Measurements from ENCODE around the gene TRAF3IP1. TPM values are rescaled to one million over a fixed set of nuclear protein-coding genes. Genes with fewer than 3 reads are reported as not detected.
"Not testable (repeated sequence)": the region's sequence is repeated elsewhere in the genome, so short reads cannot be mapped to it uniquely, and the experiment has no call there.

The TRAF3IP1 gene
- polyA plus RNA-seq, 4 donors = 17.1 to 20.6 (median 20.1) TPM

DNA sequence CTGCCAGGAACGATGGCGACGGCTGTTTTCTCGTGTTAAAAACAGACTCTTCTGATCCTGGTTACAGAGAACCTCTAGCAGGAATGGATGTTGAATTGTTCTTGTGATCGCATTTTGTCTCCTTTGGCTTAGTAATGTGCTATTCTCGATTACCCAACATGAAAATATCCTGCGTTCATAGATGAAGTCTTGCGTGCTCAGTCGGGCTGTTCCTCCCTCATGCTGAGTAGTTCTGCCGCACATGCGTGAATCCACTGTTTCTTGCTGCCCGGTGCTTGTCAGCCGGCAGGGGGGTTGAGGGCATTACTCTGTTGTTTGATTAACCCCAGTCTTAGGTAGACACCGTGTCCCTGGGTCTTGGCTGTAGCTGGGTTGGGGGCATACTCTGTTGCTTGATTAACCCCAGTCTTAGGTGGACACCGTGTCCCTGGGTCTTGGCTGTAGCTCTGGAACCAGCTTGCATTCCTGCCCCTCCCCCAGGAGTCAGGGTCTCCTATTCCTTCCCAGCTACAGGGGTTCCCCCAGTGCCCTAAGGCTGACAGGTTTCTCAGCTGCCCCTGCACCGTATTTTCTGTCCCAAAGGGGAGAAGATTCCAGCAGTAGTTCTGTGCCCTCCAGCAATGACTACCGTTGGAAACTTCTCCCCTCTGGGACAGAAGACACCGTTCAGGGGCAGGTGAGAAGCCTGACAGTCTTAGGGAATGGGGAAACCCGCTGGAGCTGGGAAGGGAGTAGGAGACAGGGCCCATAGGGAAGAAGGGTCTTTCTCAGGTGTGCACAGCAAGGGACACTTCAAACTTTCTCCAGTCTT lies 84.3 kb downstream of the TRAF3IP1 start:
- no peak for DNase-seq (ENCODE audit: low read depth in 4 of 4, low spot score in 3 of 4)

DNA sequence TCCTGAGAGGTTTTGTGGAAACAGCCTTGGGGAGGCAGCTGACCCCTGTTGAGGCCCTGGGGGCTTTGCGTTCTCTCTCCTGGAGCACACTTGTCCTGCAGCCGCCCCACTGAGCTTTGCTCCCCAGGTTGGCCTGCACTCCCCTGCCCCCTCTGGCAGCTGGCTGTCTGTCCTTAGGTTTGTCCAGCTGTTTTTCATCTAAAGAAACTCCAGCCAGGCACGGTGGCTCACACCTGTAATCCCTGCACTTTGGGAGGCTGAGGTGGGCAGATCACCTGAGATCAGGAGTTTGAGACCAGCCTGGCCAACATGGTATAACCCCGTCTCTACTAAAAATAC lies 84.9 kb downstream of the TRAF3IP1 start:
- not testable (repeated sequence) for DNase-seq (ENCODE audit: low read depth in 4 of 4, low spot score in 3 of 4)

DNA sequence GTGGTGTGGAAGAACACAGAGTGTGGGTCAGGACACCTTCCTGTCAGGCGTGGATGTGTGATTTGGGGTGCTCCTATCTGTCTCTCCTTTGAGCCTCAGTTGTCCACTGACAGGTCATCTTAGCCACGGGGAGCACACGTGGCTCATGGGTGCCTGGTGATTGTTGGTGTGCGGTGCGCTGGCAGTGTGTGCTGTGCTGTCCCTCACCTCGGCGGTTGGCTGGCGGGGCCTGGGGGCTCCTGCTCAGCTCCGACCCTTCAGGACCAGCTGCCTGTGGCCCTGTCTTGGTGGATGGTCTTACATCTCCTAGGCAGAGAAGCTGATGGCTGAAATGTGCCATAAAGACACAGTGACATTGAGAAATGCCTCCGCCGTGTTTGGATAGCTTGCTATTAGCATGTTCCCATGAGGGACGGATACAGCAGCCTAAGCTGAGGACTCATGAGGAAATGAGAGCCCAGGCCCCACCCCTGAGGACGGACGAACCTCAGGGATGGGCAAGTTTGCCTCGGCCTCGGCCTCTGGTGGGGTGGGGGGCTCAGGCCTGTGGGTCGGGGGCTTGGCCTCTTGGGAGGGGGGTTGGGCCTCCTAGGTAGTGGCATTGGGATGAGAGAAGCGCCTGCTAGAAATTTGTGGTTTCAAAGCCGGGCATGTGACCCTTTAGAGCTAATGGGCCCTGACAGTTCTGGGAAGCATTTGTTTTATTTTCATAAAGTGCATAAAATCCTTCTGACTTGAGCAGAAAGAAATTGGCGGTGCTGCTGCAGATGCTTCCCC lies 86.1 kb downstream of the TRAF3IP1 start:
- DNase-seq (ENCODE audit: low read depth in 4 of 4, low spot score in 3 of 4) = no peak

DNA sequence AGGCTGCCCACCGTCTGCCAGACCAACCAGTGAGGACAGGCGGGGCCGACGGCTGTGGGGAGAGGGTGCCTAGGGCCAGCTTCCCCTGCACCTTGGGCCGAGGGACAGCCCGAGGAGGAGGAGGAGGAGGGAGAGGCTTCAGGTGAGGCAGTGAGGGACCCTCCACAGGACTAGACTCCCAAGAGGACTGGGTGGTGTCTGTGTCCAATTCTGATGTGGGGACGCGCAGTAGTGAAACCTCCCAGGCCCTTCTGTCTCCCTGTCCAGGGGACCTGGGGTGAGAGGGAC lies 86.6 kb downstream of the TRAF3IP1 start:
- DNase-seq (ENCODE audit: low read depth in 4 of 4, low spot score in 3 of 4) = no peak

DNA sequence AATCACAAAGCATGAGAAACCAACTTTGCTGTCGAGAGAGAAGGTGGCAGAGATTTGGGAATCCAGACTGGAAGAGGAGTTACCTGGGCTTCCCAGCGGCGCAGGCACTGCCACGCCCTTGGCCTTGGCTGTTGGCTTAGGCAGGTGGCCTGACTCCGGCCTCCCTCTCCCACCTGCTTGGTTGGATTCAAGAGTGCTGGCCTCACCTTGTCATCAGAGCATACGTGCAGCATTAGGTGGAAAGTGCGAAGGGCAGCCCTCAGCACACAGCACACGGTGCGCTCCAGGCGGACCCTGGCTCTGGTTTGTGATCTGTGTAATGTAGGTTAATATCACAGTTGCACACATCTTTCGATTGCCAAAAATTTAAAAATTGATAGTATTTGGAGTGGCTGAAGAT lies 87.2 kb downstream of the TRAF3IP1 start:
- DNase-seq (ENCODE audit: low read depth in 4 of 4, low spot score in 3 of 4) = no peak

DNA sequence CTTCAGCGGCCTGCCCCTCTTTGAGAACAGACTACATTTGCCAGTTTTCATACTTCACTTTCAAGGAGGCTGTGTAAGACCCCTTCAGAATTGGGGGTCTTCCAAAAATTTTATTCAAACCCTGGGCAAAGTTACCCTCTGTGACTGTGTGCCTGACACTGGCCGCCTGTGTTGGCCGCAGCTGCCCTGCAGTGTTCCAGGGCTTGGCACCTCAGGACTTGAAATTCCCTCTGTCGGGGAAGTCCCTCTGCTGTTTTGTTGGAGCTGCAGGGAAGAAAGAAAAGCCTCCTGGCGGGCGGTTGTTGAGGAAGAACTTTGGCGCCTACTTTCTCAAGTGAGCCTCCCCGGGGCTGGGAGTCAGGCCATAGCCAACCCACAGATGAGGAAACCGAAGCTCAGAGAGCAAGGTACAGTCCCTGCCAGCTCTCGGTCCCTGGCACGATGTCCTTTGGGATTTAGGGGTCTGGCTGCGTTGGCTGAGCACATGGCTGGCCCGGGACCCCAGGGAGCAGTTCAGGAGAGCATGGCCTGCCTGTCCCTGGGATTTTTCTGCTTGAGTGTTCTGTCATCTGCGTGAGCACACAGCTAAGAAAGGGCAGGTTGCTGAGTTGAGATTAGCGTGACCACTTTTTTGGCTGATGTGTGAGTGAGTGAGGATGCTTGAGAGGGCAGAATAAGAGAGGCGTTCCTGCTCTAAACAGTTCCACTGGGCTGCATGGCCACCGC lies 88.5 kb downstream of the TRAF3IP1 start:
- no peak for DNase-seq (ENCODE audit: low read depth in 4 of 4, low spot score in 3 of 4)

DNA sequence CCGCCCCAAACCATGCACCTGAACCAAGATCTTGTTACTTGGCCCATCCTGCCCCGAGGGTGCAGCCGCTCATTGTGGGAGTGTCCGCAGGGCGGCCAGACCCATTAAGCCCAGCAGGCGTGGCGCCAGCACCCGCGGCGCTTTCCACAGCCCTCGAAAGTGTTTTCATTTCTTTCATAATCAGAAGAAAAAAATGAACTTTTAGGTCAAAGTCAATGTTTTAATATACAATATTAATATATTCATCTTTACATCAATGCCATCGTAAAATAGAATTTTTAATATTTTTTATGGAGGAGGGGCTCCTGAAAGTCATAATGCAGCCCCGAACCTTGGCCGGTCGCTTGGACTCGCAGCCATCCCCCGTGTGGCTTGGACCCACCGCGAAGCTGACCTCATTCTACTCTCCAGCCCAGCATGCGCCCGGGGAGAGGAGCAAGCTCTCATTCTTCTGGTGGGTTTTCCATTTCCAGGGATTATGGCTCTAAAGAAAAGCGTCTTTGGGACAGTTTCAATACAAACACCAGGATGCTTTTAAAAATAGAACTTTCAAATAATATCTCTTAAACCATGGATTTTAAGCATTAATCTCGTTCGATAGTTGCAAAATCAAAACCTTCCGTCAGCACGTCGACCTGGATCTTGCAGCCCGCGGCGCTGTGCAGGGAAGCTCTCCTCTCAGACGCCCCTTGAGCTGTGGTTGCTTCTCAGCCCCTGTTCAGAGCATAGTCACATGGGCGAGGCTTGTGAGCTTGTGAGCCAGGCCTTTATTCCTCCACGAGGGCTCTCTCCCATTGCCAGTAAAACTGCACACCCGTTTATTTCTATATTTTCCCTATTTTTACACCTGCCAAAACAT lies 89.3 kb downstream of the TRAF3IP1 start:
- no peak for DNase-seq (ENCODE audit: low read depth in 4 of 4, low spot score in 3 of 4)

DNA sequence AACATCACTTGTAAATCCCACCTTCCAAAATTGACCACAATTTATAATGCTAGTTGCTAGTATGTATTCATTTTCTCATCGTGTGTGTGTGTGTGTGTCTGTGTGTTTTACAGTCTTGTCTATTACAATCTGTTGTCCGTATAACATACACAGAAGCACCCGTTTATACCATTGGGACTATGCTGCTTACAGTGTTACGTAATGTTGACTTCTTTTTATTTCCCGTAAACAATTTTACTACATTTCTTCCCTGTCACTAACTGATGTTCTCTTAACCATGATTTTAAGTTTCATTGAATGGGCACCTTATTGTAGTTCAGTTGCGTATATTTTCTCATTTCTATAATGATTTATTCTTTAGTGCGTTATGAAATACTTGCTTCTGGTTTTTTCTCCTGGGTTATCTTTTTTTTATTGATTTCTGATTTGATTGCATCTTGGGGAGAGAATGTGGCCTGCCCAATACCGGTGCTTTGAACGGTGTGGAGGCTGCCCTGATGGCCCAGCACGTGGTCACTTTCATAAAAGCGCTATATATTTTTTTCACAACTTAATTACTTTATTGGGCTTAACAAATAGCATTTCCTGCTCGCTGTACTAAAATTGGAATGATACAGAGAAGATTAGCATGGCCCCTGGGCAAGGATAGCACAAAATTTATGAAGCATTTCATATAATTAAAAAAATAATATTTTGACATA lies 91.9 kb downstream of the TRAF3IP1 start:
- DNase-seq (ENCODE audit: low read depth in 4 of 4, low spot score in 3 of 4) = no peak

DNA sequence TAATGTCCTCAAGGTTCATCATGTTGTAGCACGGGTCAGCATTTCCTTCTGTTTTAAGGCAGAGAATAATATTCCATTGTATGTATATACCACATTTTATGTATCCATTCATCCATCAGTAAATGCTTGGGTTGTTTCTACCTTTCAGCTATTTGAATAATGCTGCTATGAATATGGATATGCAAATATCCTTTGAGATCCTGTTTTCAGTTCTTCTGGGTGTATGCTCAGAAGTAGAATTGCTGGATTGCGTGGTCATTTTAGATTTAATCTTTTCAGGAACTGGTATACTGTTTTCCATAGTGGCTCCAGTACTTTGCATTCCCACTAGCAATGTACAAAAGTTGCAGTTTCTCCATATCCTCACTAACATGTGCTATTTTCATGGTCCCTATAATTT lies 93.0 kb downstream of the TRAF3IP1 start:
- DNase-seq (ENCODE audit: low read depth in 4 of 4, low spot score in 3 of 4) = no peak

DNA sequence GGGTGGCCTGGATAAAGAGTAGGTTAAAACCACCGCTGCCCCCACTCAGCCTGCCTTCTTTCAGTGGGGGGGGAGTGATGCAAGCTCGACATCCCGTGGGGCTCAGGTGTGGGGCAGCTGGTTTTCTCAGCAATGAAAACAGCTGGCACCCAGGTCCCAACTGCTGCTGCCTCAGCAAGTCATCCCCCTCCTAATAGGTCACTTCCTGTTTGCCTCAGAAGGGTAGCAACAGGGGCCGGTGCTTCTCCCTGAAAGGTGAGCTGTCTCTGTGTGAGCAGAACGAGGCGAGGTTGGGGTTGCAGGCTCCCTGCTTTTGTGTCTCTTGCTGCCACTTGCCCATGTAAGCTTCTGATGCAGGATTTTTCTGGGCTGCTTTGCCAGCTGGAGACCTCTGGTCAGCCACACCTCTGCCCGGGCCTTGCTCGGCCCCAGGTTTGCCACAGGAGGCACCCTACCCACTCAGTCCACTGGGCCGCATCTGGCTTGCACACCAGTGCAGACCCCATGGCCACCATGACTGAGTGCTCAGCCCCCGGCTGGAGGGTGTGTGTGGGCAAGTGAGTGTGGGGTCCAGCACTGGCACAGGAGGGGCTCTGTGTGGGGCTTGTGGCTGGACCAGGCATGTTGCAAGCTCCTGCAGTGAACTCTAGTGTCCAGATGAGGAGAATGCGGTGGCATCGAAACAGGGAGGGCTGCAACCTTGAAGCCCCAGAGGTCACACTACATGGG lies 94.9 kb downstream of the TRAF3IP1 start:
- DNase-seq (ENCODE audit: low read depth in 4 of 4, low spot score in 3 of 4) = no peak

DNA sequence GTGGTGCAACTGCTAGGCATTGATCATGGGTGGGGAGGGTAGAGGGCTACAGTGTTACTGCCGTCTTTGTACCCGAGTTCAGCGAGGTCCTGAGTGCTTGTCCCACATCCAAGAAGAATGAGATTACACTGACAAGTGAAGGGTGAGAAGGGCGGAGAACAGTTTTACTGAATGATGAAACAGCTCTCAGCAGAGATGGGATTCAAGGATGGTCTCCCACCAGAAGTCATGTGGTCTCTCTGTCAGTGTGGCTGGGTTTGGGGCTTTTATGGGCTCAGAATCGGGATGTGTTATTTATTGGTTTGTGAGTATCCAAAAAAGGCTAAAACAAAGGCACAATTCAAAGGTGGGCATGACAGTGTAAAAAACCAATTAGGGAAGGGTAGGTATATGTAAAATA lies 95.6 kb downstream of the TRAF3IP1 start:
- no peak for DNase-seq (ENCODE audit: low read depth in 4 of 4, low spot score in 3 of 4)

DNA sequence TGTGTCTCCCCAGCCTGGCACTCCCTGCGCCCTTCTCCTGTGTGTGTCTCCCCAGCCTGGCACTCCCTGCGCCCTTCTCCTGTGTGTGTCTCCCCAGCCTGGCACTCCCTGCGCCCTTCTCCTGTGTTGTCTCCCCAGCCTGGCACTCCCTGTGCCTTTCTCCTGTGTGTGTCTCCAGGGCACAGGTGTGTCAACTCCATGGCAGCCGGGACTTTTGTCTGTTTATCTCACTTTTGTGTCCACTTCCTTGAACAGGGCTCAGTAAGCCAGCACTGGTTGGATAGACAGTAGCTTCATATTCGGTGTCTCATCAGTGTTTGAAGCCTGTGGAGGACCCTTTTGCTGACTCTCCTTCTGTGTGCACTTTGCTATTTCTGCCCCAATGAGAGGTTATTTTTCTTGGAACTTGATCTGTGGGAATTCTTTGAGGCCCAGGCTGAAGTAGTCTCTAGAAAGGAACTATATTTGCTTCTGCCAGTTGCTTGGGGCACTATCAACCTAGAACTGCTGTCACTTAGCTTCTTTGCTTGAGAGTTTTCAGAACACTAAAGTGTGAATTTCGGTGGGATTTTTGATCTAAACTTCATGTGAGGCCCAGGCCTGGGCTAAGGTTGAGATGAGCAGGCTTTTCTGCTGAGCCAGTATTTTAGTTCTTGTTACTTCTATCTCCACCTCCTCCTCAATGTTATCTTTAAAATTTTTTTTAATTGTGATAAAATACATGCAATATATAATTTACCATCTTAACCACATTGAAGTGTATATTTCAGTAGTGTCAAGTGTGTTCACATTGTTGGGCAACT lies 98.1 kb downstream of the TRAF3IP1 start:
- DNase-seq (ENCODE audit: low read depth in 4 of 4, low spot score in 3 of 4) = no peak

DNA sequence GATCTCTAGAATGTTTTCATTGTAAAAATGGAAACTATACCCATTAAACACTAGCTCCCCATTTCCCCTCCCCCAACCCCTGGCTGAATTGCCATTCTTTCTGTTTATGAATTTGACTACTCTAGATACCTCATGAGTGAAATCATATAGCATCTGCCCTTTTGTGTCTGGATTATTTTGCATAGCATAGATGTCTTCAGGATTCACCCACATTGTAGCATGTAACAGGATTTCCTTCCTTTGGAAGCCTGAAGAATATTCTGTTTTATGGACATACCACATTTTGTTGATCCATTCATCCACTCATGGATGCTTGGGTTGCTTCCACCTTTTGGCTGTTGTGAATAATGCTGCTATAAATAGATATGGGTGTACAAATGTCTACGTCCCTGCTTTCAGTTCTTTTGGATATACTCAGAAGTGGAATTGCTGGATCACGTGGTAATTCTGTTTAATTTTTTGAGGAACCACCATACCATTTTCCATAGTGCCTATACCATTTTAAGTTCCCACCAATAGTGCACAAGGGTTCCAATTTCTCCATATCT lies 98.8 kb downstream of the TRAF3IP1 start:
- no peak for DNase-seq (ENCODE audit: low read depth in 4 of 4, low spot score in 3 of 4)

DNA sequence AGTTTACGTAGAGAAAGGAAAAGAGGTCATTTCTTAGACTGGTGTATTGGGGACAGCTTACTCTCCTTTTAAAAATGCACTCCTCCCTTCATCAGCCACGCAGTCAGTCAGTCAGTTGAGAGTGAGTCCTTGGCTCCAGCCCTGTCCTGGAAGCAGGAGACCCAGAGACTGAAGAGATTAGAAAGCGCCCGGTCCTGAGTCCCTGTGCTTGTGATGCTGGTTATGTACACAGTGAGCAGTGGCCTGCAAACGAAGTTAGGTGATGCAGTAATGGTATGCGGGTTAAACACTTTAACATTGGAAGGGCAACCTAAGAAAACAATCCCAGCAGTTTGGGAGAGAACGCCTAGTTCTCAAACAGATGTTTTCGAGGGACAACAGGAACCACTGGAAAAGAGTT lies 100.1 kb downstream of the TRAF3IP1 start:
- DNase-seq (ENCODE audit: low read depth in 4 of 4, low spot score in 3 of 4) = no peak

DNA sequence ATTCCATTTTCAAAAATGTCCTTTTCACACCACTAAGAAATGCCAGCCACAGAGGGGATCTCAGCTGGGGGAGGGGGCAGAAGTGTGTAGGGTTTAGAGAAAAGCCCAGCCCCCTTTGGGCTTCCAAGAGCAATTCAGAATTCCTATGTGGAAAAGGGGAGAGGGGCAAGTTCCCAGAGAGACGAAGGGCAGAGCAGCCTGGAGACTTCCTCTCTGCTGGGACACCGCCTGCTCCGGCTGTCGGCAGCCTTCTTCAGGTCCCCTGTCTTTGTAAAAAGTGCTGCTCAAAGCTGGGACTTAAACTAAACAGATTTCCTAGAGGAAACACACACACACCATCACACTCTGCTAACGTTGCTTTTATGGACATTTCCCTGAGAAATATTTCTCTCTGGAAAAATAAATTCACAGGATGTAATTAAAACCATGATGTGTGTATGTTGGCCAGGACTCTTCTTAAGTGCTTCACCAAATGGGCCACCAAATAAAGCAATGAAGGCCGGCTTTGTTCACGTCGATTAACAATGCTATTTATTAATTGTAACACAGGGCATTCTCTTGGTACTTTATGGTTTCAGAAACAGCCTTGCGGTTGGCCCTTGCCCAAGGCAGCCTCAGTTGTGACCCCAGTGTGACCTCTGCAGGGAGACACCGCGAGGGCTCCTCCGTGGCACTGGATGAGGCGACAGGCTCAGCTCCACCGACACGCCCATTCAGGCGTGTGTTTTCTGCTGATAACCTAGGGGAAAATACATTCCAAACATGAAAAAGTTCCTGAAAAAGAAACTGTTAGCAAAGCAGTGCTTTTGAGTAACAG lies 100.8 kb downstream of the TRAF3IP1 start:
- DNase-seq (ENCODE audit: low read depth in 4 of 4, low spot score in 3 of 4) = no peak

DNA sequence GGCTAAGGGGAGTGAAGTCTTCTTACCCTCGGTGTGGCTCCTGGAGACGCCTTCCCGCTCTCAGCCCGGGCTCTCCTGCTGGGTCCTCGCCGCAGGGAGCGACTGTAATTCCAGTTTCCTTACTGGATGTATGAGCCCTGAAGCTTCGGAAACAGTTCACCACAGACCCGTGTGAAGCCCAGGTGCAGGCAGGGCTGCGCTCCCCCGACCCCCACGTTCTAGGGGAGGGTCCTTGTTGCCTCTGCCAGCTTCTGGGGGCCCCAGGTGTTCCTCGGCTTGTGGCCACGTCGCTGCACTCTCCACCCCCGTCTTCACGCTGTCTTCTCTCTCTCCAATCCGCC lies 101.3 kb downstream of the TRAF3IP1 start:
- no peak for DNase-seq (ENCODE audit: low read depth in 4 of 4, low spot score in 3 of 4)

DNA sequence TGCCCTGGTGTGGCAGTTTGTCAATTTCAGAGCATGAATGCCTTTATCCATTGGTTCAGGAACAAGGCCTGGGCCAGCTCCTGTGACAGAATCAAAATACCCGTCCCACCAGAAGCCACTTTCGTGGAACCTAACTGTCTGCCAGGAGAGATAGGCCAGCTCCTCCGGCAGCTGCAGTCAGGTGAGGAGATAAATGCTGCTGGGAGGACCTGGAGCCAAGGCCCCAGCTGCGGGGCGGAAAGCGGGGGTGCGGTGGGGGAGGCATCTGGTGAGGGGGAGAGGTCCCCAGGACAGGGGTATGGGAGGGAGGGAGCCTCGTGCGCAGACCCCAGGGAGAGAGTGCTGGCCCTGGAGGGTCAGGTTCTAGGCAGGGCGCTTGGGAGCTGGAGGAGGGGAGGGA lies 102.0 kb downstream of the TRAF3IP1 start:
- no peak for DNase-seq (ENCODE audit: low read depth in 4 of 4, low spot score in 3 of 4)

DNA sequence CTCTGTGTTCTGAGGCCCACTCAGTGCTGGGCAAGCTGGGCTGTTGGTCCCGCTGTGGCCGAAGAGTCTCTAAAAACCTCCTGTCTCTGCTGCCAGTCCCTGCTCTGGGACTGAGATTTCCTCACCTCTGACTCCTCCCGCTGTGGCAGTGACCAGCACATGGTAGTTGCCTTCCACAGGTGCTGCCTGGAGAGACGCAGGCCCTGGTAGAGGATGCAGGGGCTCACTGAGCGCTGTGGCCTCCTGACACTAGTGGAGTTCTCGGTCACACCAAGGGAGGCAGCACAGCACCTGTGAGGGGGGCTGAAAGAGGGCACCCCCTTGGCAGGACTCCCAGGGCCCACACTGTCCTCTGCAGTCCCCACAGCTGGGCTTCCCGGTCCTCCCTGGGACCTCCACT lies 102.6 kb downstream of the TRAF3IP1 start:
- DNase-seq (ENCODE audit: low read depth in 4 of 4, low spot score in 3 of 4) = no peak
